ENCODE results near the gene PGR.

DNA sequence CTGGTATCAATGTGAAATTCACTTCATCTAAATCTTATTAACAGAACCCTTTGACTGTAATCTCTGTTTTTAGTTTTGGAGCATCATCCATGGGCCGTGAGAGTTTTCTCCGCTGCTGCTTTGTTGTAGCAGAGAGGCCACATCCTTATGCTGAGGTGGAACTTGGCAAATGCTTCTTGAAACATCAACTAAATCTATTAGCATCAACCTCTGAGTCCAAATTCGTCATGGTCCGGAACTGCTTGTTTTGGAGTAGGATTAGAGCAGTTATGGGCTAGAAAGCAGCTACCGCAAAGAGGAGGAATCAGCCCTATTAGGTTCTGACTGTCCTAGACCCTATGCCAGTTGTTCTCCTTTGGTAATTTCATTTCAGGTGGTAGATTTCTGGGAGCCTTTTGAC lies 117.7 kb downstream of the PGR start:
- TF ChIP-seq, protein P1, sequence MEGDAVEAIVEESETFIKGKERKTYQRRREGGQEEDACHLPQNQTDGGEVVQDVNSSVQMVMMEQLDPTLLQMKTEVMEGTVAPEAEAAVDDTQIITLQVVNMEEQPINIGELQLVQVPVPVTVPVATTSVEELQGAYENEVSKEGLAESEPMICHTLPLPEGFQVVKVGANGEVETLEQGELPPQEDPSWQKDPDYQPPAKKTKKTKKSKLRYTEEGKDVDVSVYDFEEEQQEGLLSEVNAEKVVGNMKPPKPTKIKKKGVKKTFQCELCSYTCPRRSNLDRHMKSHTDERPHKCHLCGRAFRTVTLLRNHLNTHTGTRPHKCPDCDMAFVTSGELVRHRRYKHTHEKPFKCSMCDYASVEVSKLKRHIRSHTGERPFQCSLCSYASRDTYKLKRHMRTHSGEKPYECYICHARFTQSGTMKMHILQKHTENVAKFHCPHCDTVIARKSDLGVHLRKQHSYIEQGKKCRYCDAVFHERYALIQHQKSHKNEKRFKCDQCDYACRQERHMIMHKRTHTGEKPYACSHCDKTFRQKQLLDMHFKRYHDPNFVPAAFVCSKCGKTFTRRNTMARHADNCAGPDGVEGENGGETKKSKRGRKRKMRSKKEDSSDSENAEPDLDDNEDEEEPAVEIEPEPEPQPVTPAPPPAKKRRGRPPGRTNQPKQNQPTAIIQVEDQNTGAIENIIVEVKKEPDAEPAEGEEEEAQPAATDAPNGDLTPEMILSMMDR (IDR thresholded peaks at IDR 0.05) = no peak
- TF ChIP-seq, protein P2, sequence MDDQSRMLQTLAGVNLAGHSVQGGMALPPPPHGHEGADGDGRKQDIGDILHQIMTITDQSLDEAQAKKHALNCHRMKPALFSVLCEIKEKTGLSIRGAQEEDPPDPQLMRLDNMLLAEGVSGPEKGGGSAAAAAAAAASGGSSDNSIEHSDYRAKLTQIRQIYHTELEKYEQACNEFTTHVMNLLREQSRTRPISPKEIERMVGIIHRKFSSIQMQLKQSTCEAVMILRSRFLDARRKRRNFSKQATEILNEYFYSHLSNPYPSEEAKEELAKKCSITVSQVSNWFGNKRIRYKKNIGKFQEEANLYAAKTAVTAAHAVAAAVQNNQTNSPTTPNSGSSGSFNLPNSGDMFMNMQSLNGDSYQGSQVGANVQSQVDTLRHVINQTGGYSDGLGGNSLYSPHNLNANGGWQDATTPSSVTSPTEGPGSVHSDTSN (IDR thresholded peaks at IDR 0.05) = no peak
- TF ChIP-seq YY1 (IDR thresholded peaks at IDR 0.05; ENCODE audit: low read depth) (no peak), FOXM1 (IDR thresholded peaks at IDR 0.05; ENCODE audit: low read depth) (no peak), POLR2AphosphoS5 (IDR thresholded peaks at IDR 0.05; ENCODE audit: low read depth, low read length) (no peak), SMC3 (IDR thresholded peaks at IDR 0.05; ENCODE audit: low read depth, low read length) (no peak), GATA2 (CRISPR knock-in tag; IDR thresholded peaks at IDR 0.05) (no peak), RAD21 (IDR thresholded peaks at IDR 0.05; ENCODE audit: low read length) (no peak)
- TF ChIP-seq, protein P3, sequence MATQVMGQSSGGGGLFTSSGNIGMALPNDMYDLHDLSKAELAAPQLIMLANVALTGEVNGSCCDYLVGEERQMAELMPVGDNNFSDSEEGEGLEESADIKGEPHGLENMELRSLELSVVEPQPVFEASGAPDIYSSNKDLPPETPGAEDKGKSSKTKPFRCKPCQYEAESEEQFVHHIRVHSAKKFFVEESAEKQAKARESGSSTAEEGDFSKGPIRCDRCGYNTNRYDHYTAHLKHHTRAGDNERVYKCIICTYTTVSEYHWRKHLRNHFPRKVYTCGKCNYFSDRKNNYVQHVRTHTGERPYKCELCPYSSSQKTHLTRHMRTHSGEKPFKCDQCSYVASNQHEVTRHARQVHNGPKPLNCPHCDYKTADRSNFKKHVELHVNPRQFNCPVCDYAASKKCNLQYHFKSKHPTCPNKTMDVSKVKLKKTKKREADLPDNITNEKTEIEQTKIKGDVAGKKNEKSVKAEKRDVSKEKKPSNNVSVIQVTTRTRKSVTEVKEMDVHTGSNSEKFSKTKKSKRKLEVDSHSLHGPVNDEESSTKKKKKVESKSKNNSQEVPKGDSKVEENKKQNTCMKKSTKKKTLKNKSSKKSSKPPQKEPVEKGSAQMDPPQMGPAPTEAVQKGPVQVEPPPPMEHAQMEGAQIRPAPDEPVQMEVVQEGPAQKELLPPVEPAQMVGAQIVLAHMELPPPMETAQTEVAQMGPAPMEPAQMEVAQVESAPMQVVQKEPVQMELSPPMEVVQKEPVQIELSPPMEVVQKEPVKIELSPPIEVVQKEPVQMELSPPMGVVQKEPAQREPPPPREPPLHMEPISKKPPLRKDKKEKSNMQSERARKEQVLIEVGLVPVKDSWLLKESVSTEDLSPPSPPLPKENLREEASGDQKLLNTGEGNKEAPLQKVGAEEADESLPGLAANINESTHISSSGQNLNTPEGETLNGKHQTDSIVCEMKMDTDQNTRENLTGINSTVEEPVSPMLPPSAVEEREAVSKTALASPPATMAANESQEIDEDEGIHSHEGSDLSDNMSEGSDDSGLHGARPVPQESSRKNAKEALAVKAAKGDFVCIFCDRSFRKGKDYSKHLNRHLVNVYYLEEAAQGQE (IDR thresholded peaks at IDR 0.05; ENCODE audit: low read depth, low read length) = no peak
- TF ChIP-seq, protein P4, sequence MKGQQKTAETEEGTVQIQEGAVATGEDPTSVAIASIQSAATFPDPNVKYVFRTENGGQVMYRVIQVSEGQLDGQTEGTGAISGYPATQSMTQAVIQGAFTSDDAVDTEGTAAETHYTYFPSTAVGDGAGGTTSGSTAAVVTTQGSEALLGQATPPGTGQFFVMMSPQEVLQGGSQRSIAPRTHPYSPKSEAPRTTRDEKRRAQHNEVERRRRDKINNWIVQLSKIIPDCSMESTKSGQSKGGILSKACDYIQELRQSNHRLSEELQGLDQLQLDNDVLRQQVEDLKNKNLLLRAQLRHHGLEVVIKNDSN (IDR thresholded peaks at IDR 0.05; ENCODE audit: borderline replicate concordance, low read depth) = no peak

Data from SK-N-SH (cell line).